Calu3 (cell line): Measurements from ENCODE around the gene KRIT1. TPM values are rescaled to one million over a fixed set of nuclear protein-coding genes. Genes with fewer than 3 reads are reported as not detected.

Source experiments
- BruUV-seq: library from RNA; stranded (reverse); fragments of 400-500 nt; replicated peaks from 2 replicates; lab custom pipeline; 2021; lab: Mats Ljungman, UMichigan
- CTCF ChIA-PET: fragments of 300-600 bp; sonication (Branson Sonifier 250); formaldehyde crosslinking; loops from one replicate; lab custom pipeline; 2022; ENCODE audit warnings: antibody characterized with exemption; lab: Charles Lee
- DNase-seq: peaks from one replicate; pipeline ENCODE4 v3.0.0; 2022
- H3K27ac Mint-ChIP-seq: one replicate; pipeline ENCODE4 v1.8.0; 2022; ENCODE audit warnings: mixed read lengths; ENCODE audit not compliant: unreplicated experiment
- H3K27me3 Mint-ChIP-seq: one replicate; pipeline ENCODE4 v1.8.0; 2022; ENCODE audit warnings: mixed read lengths; ENCODE audit not compliant: unreplicated experiment
- H3K36me3 Mint-ChIP-seq: one replicate; pipeline ENCODE4 v1.8.0; 2022; ENCODE audit warnings: mild to moderate bottlenecking, moderate library complexity, mixed read lengths; ENCODE audit not compliant: insufficient read depth, unreplicated experiment
- H3K4me1 Mint-ChIP-seq: one replicate; pipeline ENCODE4 v1.8.0; 2022; ENCODE audit warnings: mild to moderate bottlenecking, low read depth, mixed read lengths; ENCODE audit not compliant: unreplicated experiment
- H3K4me3 Mint-ChIP-seq: one replicate; pipeline ENCODE4 v1.8.0; 2022; ENCODE audit warnings: mild to moderate bottlenecking, low read depth, moderate library complexity, mixed read lengths; ENCODE audit not compliant: unreplicated experiment
- H3K9me3 Mint-ChIP-seq: one replicate; pipeline ENCODE4 v1.8.0; 2022; ENCODE audit warnings: low read depth, mixed read lengths; ENCODE audit not compliant: unreplicated experiment
- intact Hi-C: fragments of 100-400 bp; cut with micrococcal nuclease; formaldehyde crosslinking; loops from one replicate; pipeline ENCODE4 v1.10.0; 2022; ENCODE audit not compliant: unreplicated experiment
- total RNA-seq: library from RNA; stranded (reverse); gene quantifications from 2 replicates; pipeline ENCODE4 v1.2.3, GENCODE V29; 2022
- TF ChIP-seq, protein P1 (sequence below): fragments of 200-600 bp; IDR thresholded peaks from one replicate; pipeline ENCODE4 v1.8.0; 2022; ENCODE audit warnings: antibody characterized with exemption; ENCODE audit not compliant: unreplicated experiment

Gene KRIT1
- total RNA-seq, 1 experiment from 2014 or later, result 27.8 TPM

DNA sequence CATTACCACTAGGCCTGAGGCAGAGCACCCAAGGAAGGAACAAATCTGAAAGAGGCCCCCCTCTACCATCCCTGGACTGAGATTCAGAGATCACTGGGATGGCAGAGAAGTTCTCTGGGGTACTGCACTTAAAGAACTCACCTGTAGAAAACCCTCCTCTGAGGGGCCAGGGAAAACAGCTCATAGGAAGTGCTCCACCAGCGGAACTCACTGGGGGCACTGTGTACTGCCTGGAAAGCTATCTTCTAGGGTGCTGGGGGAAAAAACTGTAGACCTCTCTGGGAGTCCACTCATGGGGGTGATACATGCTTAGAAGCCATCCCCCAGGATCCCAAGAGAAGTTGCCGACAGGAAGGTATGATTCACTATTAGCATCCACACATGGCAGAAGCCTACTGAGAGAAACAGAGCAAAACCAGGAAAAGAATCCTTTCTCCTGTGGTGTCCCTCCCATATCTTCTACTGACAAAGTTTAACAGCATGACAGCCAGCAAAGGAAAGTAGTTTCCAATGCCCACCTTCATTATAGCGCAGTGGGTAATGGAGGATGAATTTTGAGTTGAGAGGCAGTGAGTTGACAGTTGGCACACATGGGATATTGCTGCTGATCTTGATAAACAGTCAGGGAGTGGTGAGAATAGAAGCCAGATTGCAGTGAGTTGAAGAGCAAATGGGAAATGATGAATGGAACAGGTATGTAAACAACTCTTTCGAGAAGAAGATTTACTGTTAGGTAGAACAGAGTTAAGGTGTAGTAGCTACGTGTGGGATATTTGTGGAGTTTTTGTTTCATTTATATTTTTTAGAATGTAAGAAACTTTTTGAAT, 20.9 kb upstream of the KRIT1 start:
- intact Hi-C loops, result no loop called here
- H3K4me3 Mint-ChIP-seq, result no peak overlapping the region
- CTCF ChIA-PET, result interaction anchor here (0.6 kb wide), 1 partner anchor 60 kb away, joined by 4 read pairs; no protein-coding TSS in a partner anchor
- no peaks in the 10 kb centered on the region for H3K4me1 Mint-ChIP-seq
- TF ChIP-seq, protein P1, sequence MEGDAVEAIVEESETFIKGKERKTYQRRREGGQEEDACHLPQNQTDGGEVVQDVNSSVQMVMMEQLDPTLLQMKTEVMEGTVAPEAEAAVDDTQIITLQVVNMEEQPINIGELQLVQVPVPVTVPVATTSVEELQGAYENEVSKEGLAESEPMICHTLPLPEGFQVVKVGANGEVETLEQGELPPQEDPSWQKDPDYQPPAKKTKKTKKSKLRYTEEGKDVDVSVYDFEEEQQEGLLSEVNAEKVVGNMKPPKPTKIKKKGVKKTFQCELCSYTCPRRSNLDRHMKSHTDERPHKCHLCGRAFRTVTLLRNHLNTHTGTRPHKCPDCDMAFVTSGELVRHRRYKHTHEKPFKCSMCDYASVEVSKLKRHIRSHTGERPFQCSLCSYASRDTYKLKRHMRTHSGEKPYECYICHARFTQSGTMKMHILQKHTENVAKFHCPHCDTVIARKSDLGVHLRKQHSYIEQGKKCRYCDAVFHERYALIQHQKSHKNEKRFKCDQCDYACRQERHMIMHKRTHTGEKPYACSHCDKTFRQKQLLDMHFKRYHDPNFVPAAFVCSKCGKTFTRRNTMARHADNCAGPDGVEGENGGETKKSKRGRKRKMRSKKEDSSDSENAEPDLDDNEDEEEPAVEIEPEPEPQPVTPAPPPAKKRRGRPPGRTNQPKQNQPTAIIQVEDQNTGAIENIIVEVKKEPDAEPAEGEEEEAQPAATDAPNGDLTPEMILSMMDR, result no peak
- no peak for DNase-seq
- no TSS peak for BruUV-seq
- no peaks in the 10 kb centered on the region for H3K27me3 Mint-ChIP-seq
- no peak overlapping the region for H3K27ac Mint-ChIP-seq
- no peaks in the 10 kb centered on the region for H3K36me3 Mint-ChIP-seq
- no peaks in the 10 kb centered on the region for H3K9me3 Mint-ChIP-seq

DNA sequence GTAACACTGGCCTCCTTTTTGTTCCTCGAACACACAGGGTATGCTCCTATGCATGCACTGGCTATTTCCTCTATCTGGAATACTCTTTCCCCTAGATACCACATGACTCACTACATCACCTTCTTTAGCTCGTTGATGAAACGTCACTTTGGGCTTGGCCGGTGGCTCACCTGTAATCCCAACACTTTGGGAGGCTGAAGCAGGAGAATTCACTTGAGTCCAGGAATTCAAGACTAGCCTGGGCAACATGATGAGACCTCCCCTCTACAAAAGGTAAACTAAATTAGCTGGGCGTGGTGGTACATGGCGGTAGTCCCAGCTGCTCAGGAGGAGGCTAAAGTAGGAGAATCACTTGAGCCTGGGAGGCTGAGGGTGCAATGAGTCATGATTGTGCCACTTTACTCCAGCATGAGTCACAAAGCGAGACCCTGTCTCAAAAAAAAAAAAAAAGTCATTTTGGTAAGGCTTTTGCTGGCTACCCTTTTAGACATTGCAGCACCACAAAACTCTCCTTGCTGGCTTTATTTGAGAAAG, 14.6 kb upstream of the KRIT1 start:
- peak overlapping the region; percentile 57 for H3K27ac Mint-ChIP-seq
- TSS peak; percentile 9 for BruUV-seq
- no peaks in the 10 kb centered on the region for H3K9me3 Mint-ChIP-seq
- no peaks in the 10 kb centered on the region for H3K36me3 Mint-ChIP-seq
- intact Hi-C loops, result no loop called here
- no peaks in the 10 kb centered on the region for H3K27me3 Mint-ChIP-seq
- H3K4me1 Mint-ChIP-seq, result peaks cover 14% of the 10 kb centered on the region
- TF ChIP-seq, protein P1, result no peak
- peak; percentile 3 for DNase-seq
- CTCF ChIA-PET, result interaction anchor here (0.6 kb wide), 1 partner anchor 19 kb away, joined by 3 read pairs; no protein-coding TSS in a partner anchor
- H3K4me3 Mint-ChIP-seq, result no peak overlapping the region

DNA sequence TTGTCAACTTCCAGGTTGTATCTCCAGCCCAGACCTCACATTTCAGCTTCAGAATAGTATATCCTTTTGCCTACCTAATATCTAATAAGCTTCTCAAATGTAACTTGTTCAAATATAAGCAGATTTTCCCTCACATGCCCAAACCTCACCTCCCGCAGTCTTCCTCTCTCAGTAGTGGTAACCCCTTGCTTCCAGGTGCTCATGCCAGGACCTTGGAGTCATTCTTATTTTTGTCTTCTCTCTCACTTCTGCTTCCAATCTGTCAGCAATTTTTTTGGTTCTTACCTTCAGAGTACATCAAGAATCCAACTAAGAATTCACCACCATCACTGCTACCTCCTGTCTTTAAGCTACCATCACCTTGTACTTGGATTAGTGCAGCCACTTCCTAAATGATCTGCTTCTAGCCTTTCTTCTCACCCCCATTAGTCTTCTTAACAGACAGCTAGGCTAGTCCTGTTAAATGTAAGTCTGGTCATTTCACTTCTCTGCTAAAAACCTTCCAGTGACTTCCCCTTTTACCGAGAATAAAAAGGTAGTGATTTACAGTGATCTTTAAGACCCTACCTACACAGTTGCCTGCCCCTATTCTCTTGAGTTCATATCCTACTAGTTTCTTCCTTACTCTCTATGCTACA, 14.0 kb upstream of the KRIT1 start:
- TF ChIP-seq, protein P1, result no peak
- DNase-seq, result no peak
- no peak overlapping the region for H3K4me3 Mint-ChIP-seq
- no TSS peak for BruUV-seq
- peaks cover 20% of the 10 kb centered on the region for H3K4me1 Mint-ChIP-seq
- intact Hi-C loops, result no loop called here
- no peaks in the 10 kb centered on the region for H3K27me3 Mint-ChIP-seq
- CTCF ChIA-PET, result interaction anchor here (0.6 kb wide), 1 partner anchor 20 kb away, joined by 3 read pairs; no protein-coding TSS in a partner anchor
- peaks cover 3% of the 10 kb centered on the region for H3K9me3 Mint-ChIP-seq
- H3K27ac Mint-ChIP-seq, result peak overlapping the region; percentile 57
- H3K36me3 Mint-ChIP-seq, result no peaks in the 10 kb centered on the region

DNA sequence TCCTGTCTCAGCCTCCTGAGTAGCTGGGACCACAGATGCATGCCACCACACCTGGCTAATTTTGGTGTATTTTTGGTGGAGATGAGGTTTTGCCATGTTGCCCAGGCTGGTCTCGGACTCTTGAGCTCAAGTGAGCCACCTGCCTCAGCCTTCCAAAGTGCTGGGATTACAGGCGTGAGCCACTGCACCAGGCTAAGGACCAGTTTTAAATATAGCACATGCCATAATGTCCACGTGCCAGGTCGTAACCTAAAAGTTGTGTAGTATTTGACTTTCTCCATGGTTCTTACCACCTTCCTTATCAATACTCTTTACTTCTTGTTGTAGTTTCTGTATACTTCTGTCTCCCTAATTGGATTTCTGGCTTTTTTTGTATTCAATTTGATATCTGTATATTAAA, 13.3 kb upstream of the KRIT1 start:
- CTCF ChIA-PET, result no interaction called here
- BruUV-seq, result no TSS peak
- intact Hi-C loops, result no loop called here
- H3K36me3 Mint-ChIP-seq, result no peaks in the 10 kb centered on the region
- H3K4me1 Mint-ChIP-seq, result peaks cover 21% of the 10 kb centered on the region
- H3K27me3 Mint-ChIP-seq, result no peaks in the 10 kb centered on the region
- DNase-seq, result no peak
- TF ChIP-seq, protein P1, result no peak
- H3K27ac Mint-ChIP-seq, result no peak overlapping the region
- no peak overlapping the region for H3K4me3 Mint-ChIP-seq
- peaks cover 3% of the 10 kb centered on the region for H3K9me3 Mint-ChIP-seq
